PC-9 (cell line): ENCODE results near the gene ZNF597. TPM values are rescaled to one million over a fixed set of nuclear protein-coding genes. Genes with fewer than 3 reads are reported as not detected.

ENCODE experiments used
- BruUV-seq: library from RNA; stranded (reverse); fragments of 400-500 nt; replicated peaks from 2 replicates; lab custom pipeline; 2021; lab: Mats Ljungman, UMichigan
- CTCF ChIA-PET: fragments of 300-600 bp; sonication (Branson Sonifier 250); formaldehyde crosslinking; loops from one replicate; lab custom pipeline; 2022; ENCODE audit warnings: antibody characterized with exemption; lab: Charles Lee
- POLR2A ChIA-PET: fragments of 300-600 bp; sonication (Branson Sonifier 250); formaldehyde crosslinking; loops from one replicate; lab custom pipeline; 2022; ENCODE audit warnings: antibody characterized with exemption; ENCODE audit not compliant: unreplicated experiment; lab: Charles Lee
- DNase-seq, 2 experiments: peaks; one replicate each; pipeline versions ENCODE4 v3.0.0 to v3.0.0-alpha.2; 2015 to 2022; ENCODE audit warnings: mixed read lengths in 1 of 2
- H2AFZ ChIP-seq: fragments of 200-600 bp; sonication (generic); 2 replicates; pipeline ENCODE4 v1.8.1; 2017; ENCODE audit warnings: antibody characterized with exemption
- H3F3A ChIP-seq: fragments of 200-600 bp; sonication (generic); 2 replicates; pipeline ENCODE4 v1.8.1; 2017; ENCODE audit warnings: antibody characterized with exemption, mild to moderate bottlenecking, low read depth; ENCODE audit not compliant: insufficient read depth
- H3K27ac ChIP-seq: fragments of 200-600 bp; sonication (generic); 2 replicates; pipeline ENCODE4 v1.6.1; 2016; ENCODE audit warnings: mixed run types
- H3K27me3 ChIP-seq: fragments of 200-600 bp; sonication (generic); 2 replicates; pipeline ENCODE4 v1.6.1; 2016; ENCODE audit warnings: low read depth, mixed run types; ENCODE audit not compliant: insufficient read depth
- H3K36me3 ChIP-seq: fragments of 200-600 bp; sonication (generic); 2 replicates; pipeline ENCODE4 v1.6.1; 2016; ENCODE audit warnings: low read depth, mixed run types
- H3K4me1 ChIP-seq: fragments of 200-600 bp; sonication (generic); replicated peaks from 2 replicates; pipeline ENCODE4 v1.6.1; 2016; ENCODE audit warnings: mixed run types; ENCODE audit not compliant: insufficient read depth
- H3K4me2 ChIP-seq: fragments of 200-600 bp; sonication (generic); 2 replicates; pipeline ENCODE4 v1.6.1; 2017; ENCODE audit warnings: mixed run types
- H3K4me3 ChIP-seq: fragments of 200-600 bp; sonication (generic); 2 replicates; pipeline ENCODE4 v1.6.1; 2016; ENCODE audit warnings: mixed run types
- H3K79me2 ChIP-seq: fragments of 200-600 bp; sonication (generic); 2 replicates; pipeline ENCODE4 v1.6.1; 2017; ENCODE audit warnings: low read depth, mixed run types
- H3K9me2 ChIP-seq: fragments of 200-600 bp; sonication (generic); 2 replicates; pipeline ENCODE4 v1.8.1; 2017; ENCODE audit warnings: mild to moderate bottlenecking; ENCODE audit not compliant: insufficient read depth
- H3K9me3 ChIP-seq: fragments of 200-600 bp; sonication (generic); 2 replicates; pipeline ENCODE4 v1.8.1; 2016; ENCODE audit warnings: low read depth; ENCODE audit not compliant: insufficient read depth
- H4K20me1 ChIP-seq: fragments of 200-600 bp; sonication (generic); 2 replicates; pipeline ENCODE4 v1.8.1; 2017; ENCODE audit not compliant: insufficient read depth
- CTCF ChIP-seq: fragments of 200-600 bp; sonication (generic); conservative IDR thresholded peaks from 2 replicates; pipeline ENCODE4 v1.6.1; 2017; ENCODE audit warnings: mixed run types, antibody characterized with exemption, mild to moderate bottlenecking, moderate library complexity
- EZH2 ChIP-seq: fragments of 200-600 bp; sonication (generic); IDR thresholded peaks from 2 replicates; pipeline ENCODE4 v1.8.0; 2017; ENCODE audit warnings: antibody characterized with exemption, low read depth
- intact Hi-C: fragments of 100-400 bp; cut with micrococcal nuclease; formaldehyde crosslinking; loops from one replicate; pipeline ENCODE4 v1.10.0; 2022; ENCODE audit not compliant: unreplicated experiment
- total RNA-seq: library from RNA; stranded (reverse); gene quantifications from 2 replicates; pipeline ENCODE4 v1.2.3, GENCODE V29; 2021

The ZNF597 gene
- total RNA-seq, 1 experiment from 2014 or later = 1.5 TPM

- Histone ChIP-seq H3K9me2 (no peaks in the 10 kb centered on the region), H3K27ac (no peak overlapping the region), H3K4me2 (no peak overlapping the region), H3K27me3 (no peaks in the 10 kb centered on the region), H4K20me1 (peaks cover 55% of the 10 kb centered on the region), H3K4me3 (no peak overlapping the region), H3K79me2 (peaks cover 72% of the 10 kb centered on the region), H2AFZ (no peak overlapping the region), H3K4me1 (peaks cover 20% of the 10 kb centered on the region), H3F3A (peaks cover 11% of the 10 kb centered on the region; the same call in 1 of the 2 replicates), H3K9me3 (no peaks in the 10 kb centered on the region), H3K36me3 (no peaks in the 10 kb centered on the region)
- no peak for TF ChIP-seq EZH2
- TF ChIP-seq CTCF = no peak
- ChIA-PET CTCF (no interaction called here), POLR2A (no interaction called here)
- no peak for DNase-seq
- no TSS peak for BruUV-seq
- intact Hi-C loops = no loop called here
These were observed 17.3 kb upstream of the ZNF597 start for GRCh38 chr16:3460585-3460984.

- Histone ChIP-seq H3K4me3 (no peak overlapping the region), H3K4me1 (peaks cover 20% of the 10 kb centered on the region), H3K36me3 (no peaks in the 10 kb centered on the region), H3K9me2 (no peaks in the 10 kb centered on the region), H2AFZ (no peak overlapping the region), H3K9me3 (no peaks in the 10 kb centered on the region), H3F3A (peaks cover 11% of the 10 kb centered on the region; the same call in 1 of the 2 replicates), H3K27me3 (no peaks in the 10 kb centered on the region), H3K79me2 (peaks cover 67% of the 10 kb centered on the region), H4K20me1 (peaks cover 55% of the 10 kb centered on the region), H3K27ac (no peak overlapping the region), H3K4me2 (peak overlapping the region; percentile 98)
- POLR2A ChIA-PET = no interaction called here
- DNase-seq = no peak
- TF ChIP-seq CTCF (no peak), EZH2 (no peak)
- BruUV-seq = no TSS peak
- intact Hi-C loops = no loop called here
- CTCF ChIA-PET = no interaction called here
These were observed 16.8 kb upstream of the ZNF597 start for GRCh38 chr16:3460121-3460520.

- TF ChIP-seq EZH2 = no peak
- no peak for TF ChIP-seq CTCF
- H3K27ac ChIP-seq = no peak overlapping the region; the same call in 1 of the 2 replicates
- peaks cover 63% of the 10 kb centered on the region for H3K79me2 ChIP-seq
- peak overlapping the region; percentile 98 for H3K4me2 ChIP-seq
- H2AFZ ChIP-seq = no peak overlapping the region
- no TSS peak for BruUV-seq
- peak overlapping the region; percentile 84 for H3K4me3 ChIP-seq
- peaks cover 51% of the 10 kb centered on the region for H4K20me1 ChIP-seq
- ChIA-PET POLR2A (no interaction called here), CTCF (no interaction called here)
- H3K9me2 ChIP-seq = no peaks in the 10 kb centered on the region
- H3K36me3 ChIP-seq = no peaks in the 10 kb centered on the region
- no peaks in the 10 kb centered on the region for H3K9me3 ChIP-seq
- peaks cover 20% of the 10 kb centered on the region for H3K4me1 ChIP-seq
- peaks cover 11% of the 10 kb centered on the region; the same call in 1 of the 2 replicates for H3F3A ChIP-seq
- H3K27me3 ChIP-seq = no peaks in the 10 kb centered on the region
- intact Hi-C loops = loop anchor here (2.0 to 10.0 kb wide), 3 partner anchors 49 to 272 kb away; partner anchors contain the start of gene OR1F1
- DNase-seq = no peak
These were observed 16.2 kb upstream of the ZNF597 start for GRCh38 chr16:3459401-3460090.
